Stimulated activated CD4-positive, alpha-beta T cell treated with anti-CD3 and anti-CD28 coated beads, Interleukin-12 subunit alpha, Interleukin-12 subunit beta, amount 100 ng/mL, for 4 hours (primary cell): ENCODE data around the gene OLFM1.
"Not testable (repeated sequence)": the region's sequence is repeated elsewhere in the genome, so short reads cannot be mapped to it uniquely, and the experiment has no call there.

Experiments
- DNase-seq: peaks from one replicate; pipeline ENCODE4 v3.0.0-alpha.2; 2020

The OLFM1 gene

GRCh38 chr9:135061441-135061840 is 26.0 kb upstream of the OLFM1 start:
- DNase-seq: no peak

GRCh38 chr9:135062254-135062653 is 25.2 kb upstream of the OLFM1 start:
- no peak for DNase-seq

- not testable (repeated sequence) for DNase-seq
Measured at GRCh38 chr9:135063466-135063865, 24.0 kb upstream of the OLFM1 start.

GRCh38 chr9:135063888-135064287 is 23.6 kb upstream of the OLFM1 start:
- DNase-seq: not testable (repeated sequence)

GRCh38 chr9:135065151-135065550 is 22.3 kb upstream of the OLFM1 start:
- DNase-seq: no peak

GRCh38 chr9:135065804-135066203 is 21.7 kb upstream of the OLFM1 start:
- DNase-seq: no peak

GRCh38 chr9:135066291-135066690 is 21.2 kb upstream of the OLFM1 start:
- DNase-seq: no peak

DNA sequence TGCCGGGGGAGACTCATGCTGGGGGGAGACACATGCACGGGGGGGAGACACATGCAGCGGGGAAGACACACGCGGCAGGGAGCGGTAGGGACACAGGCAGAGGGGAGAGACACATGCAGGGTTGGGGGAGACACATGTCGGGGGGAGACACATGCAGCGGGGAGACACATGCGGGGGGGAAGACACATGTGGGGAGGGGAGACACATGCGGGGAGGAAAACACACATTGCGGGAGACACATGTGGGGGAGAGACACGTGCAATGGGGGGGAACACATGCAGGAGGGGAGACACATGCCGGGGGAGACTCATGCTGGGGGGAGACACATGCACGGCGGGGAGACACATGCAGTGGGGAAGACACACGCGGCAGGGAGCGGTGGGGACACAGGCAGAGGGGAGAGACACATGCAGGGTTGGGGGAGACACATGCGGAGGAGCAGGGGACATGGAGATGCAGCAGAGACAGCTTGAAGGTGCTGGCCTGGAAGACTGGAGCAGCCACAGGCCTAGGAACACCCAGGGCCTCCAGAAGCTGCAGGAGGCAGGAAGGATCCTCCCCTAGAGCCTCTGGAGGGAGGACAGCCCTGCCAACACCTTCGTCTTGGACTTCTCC is 20.3 kb upstream of the OLFM1 start:
- DNase-seq: no peak

DNA sequence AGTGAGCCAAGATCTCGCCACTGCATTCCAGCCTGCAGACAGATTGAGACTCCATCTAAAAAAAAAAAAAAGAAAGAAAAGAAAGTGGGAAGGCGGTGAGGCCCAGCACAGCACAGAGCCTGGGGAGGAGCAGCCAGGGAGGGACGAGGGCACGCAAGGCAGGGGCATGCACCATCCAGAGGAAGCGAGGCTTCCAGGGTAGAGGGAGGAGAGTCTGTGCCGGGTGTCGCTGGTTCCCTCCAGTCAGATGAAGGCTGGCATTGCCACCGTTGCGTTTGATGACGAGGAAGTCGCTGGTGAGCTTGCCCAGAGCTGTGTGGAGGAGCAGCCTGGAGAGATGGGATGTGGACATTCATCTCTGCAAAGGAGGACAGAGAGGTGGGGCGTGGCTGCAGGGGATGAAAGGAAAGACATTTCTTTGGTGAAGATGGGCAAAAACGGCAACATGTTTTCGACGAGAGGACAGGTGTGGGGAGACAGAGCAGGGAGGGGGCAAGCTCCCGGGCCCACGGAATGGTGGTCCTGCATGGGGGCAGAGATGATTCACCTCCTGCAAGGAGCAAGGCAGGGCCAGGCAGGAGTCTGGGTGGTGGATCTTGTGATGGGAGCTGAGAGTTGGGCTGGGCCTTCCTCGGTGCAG is 18.6 kb upstream of the OLFM1 start:
- DNase-seq: no peak

GRCh38 chr9:135069558-135070197 is 17.8 kb upstream of the OLFM1 start:
- no peak for DNase-seq

GRCh38 chr9:135070198-135070951 is 17.1 kb upstream of the OLFM1 start:
- DNase-seq: no peak

DNA sequence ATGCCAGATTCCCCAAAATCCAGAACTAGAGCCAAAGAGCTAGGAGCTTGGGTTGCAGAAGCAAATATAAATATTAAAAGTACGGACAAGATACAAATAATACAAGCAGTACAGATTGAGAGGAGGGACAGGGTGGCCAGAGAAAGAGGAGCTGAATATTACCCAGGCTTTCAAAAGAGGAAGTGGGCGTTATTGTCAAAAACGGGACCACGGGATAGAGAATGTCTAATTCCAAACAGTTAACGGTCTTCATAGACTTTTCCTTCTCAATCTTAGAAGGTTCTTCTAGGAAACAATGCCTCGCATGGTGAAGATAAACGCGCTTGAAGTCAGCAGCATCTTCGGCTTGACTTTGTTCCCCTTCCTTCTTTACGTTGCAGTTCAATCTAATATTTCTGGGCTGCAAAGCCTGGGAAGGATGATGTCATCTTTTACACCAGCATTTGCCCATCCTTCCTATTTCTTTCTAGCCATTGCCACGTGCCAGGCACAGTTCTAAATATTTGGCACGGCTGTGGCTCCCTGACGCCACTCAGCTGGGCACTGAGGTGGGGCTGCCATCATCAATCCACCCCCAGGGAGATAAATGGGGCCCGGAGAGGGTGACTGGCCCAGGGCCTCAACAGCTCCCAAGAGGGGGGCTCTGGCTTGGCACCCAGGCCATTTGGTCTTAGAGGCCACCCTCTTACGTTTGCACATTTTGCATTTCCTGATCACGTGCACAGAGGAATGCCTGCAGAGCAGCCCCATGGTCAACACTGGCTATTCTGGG is 16.3 kb upstream of the OLFM1 start:
- no peak for DNase-seq

GRCh38 chr9:135073081-135073740 is 14.3 kb upstream of the OLFM1 start:
- DNase-seq: no peak

DNA sequence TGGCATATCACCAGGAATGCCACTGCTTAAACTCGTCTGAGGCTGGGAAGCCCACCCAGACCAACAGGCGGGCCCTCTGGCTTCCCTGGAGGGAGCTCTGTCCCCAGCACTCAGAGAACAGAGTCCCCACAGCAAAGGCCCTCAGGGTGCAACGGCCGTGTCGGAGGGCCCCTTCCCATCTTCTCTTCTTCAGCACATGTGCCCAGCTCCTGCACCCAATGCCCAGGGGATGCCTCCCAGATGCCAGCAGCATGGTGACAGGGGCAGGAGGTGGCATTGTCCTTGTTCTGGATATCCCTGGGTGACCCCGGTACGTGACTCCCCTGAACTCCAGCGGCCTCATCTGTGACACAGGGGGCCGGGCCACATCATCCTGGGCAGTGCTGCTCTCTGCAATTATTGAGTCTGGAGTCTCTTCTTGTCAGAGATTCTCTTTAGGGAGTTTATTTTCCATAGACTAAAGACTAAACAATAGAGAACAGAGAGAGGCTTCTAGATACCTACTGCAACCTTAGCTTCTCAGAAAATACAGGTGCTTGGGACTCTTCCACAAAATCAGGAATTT is 13.6 kb upstream of the OLFM1 start:
- DNase-seq: no peak

DNA sequence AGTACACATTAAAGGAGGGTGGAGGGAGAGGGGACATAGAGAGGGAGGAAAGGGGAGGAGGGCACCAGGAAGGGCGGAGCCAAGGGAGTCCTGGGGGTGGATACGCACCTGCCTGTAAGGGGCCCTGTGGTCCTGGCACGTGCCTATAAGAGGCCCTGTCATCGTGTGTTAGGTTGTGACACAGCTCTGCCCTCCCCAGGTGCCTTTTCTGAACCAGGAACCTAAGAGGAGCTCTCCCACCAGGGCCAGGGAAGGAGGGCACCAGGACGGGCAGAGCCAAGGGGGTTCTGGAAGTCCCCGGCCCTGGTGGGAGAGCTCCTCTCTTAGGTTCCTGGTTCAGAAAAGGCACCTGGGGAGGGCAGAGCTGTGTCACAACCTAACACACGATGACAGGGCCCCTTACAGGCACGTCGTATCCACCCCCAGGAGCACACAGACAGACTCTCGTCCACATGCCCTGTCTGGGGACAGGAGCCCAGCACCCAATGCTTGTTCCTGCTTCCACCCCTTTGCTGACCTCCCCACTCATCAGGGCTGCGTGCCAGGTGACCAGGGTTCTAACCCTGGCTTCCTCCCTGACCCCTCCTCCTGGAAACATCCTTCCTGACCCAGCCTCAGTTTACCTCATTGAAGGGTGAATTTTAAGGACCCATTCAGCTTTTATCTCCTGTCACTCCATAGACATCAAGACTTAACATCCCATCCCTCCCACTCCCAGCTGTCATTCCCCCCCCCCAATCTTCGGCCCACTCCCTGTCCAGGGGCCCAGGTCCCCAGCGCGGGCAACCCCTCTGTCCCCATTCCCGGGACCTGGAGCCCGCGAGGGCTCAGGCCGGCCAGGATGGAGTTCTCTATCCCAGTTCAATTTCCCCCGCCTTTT is 12.9 kb upstream of the OLFM1 start:
- no peak for DNase-seq

- DNase-seq: no peak
Measured at GRCh38 chr9:135075234-135076142, 12.0 kb upstream of the OLFM1 start.

DNA sequence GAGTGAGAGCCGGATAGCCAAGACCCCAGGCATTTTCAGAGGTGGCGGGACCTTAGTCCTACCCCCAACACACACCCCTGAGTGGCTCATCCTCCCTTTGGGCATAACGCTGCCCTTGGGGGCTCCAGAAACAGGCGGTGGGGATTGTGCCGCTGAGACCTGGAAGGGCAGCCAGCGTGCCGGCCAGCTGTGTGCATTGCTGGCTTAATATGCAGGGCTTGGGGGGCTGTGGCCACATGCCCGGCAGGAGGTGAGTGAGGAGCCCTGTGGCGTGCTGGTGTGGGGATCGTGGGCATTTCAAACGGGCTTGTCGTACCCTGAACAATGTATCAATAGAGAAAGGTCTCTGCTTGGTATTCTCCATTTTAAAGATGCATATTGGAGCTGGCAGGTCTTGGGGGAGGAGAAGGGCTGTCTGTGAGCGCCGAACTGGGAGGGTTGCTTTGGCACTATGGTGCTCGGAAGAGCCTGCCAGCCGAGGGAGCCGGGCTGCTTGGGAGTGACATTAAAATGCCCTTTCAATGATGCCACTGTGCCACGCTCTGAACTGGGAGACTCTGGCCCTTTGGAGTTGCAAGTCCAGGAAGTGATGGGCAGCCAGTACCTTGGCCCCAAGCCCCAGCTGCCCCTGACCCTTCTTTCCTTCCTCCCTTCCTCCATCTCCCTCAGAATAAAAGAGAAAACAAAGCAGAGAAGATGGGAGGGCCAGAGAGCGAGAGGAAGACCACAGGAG is 11.2 kb upstream of the OLFM1 start:
- no peak for DNase-seq

DNA sequence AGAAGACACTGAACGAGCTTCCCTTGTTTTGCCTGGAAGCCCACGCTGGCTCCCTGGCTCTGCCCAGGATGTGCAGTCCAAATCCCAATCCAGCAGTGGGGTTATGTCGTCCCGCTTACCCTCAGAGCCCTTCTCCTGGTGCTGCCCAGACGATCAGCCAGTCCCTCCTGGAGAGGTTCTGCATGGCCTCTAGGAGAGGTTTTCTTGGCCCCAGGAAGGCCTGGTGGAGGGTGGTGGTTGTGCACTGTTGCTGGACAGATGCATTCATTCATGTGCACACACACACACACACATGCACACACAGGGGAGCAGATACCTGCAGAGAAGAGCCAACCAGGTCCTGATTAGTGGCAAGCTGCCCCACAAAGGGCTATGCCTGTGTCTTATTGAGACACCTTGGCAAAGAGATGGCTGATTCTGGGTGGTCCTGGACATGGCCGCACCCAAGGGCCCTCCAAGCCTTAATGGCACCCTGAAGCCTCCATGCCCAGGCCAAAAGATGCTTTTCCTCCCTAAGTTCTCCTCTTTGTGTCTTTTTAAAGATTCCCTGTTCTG is 10.5 kb upstream of the OLFM1 start:
- DNase-seq: no peak
